HG02571 (cell line): ENCODE results near the gene STK32B.
"Not testable (repeated sequence)": the region's sequence is repeated elsewhere in the genome, so short reads cannot be mapped to it uniquely, and the experiment has no call there.

Source experiments
- ATAC-seq: cut with Tn5 transposase; IDR thresholded peaks from one replicate; pipeline ENCODE4 v1.9.1; 2021; ENCODE audit warnings: mild to moderate bottlenecking, moderate library complexity; ENCODE audit not compliant: unreplicated experiment

The STK32B gene

DNA sequence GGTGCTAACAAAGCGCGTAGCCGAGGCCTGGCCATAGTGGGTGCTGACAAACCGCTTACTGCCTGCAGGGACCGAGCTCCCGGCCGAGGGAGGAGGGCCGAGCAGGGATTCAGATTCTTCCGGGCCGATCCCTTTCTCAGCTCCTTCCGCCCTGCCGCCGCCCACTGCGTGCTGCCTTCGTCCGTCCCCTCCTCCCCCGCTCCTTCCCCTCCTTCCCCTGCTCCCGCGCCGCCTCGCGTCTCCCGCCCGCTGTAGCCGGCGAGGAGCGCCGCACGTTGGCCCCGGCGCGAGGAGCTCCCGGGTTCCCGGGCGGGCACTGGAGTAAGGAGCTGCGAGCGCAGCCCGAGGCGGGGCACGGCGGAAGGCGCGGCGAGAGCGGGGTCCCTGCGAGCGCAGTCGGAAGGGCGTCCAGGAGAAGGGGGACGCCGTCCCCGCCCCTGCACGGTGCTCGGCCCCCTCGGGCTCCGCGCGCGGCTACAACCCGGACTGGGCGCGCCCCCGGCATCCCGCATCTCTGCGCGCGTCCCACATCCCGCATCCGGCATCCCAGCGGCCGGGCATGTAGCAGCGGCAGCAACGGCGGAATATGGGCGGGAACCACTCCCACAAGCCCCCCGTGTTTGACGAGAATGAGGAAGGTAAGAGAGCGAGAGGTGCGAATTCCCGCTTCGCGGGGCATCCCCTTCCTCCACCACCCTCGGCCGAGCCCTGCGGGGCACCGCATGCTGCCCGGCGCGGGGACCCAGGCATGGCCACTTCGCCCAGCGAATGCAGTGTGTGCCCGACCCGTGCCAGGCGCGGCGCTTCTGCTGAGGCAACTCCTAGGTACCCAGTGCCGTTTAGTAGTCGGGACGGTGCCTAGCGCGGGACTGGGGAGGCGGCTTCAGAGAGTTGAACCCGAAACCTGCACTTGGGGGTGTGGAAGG lies at the start of gene STK32B:
STK32B (plus strand) TSS at position 203 of the 926 bp plus-strand sequence.
- no peak for ATAC-seq

DNA sequence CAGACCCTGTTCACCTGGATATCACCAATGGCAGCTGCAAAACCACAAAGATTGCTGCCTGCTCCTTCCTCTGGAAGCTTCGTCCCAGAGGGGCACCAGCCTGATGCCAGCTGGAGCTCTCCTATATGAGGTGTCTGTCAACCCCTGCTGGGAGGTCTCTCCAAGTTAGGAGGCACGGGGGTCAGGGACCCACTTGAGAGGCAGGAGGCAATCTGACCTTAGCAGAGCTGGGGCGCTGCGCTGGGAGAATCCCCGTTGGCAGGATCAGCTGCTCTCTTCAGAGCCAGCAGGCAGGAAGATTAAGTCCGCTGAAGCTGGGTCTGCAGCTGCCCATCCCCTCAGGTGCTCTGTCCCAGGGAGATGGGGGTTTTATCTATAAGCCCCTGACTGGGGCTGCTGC lies 49.6 kb upstream of the STK32B start:
- not testable (repeated sequence) for ATAC-seq

DNA sequence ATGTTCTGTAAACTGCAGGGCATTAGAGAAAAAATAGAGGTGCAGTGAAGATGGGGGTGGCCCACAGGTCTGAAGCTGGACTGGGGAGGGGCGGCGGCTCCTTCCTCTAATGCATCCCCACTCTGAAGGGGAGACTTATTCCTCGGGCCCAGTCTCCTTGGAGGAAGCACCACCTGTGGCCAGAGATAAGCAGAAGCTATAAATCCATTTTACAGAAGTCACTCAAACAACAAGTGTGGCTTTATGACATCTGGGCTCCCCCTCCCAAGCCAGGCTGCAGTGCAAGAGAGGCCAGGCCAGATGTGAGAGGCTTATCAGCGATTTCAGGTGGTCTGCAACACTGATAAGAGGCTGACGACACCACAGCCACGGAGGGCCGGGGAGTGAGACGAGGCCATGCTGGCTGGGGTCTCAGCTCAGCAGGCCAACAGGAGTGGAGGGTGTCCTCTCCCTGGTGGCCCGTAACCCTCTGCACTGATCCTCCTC lies 47.9 kb upstream of the STK32B start:
- no peak for ATAC-seq

DNA sequence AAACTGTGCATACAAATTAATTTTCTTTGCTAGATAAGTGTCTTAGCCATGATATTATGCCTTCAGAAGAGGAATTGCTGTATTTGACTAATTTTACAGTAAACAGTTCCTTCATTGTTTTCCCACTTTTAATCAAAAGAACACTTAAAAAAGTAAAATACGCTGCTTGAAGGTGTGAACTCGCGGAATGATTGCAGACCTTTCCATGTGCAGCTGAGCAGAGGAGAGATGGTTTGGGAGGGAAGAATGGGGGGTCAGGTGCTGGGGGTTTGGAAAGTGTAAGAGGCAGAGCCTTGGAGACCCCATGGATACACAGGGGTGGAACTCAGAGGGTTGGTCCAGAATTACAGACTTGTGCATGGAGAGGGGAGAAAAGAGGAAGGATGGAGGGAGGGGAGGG lies 47.4 kb upstream of the STK32B start:
- ATAC-seq: no peak

DNA sequence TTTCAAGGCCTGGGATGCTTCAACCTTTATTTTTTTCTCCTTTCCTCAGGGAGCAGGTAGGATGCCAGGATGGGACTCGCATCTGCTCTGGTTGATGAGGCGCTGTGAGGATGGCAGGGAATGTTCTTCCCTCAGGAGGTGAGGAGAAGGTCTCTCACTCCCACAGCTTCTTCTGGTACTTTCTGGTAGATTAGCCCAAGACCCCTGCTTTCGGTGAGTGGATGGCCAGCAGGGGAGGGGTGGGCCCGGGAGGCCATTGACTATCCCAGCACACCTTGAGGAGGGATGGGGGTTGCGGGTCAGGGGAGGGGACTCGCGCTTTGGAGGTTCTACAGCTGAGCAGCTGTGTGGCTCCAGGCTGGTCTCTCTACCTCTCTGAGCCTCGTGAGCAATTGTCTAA lies 46.8 kb upstream of the STK32B start:
- ATAC-seq: no peak

DNA sequence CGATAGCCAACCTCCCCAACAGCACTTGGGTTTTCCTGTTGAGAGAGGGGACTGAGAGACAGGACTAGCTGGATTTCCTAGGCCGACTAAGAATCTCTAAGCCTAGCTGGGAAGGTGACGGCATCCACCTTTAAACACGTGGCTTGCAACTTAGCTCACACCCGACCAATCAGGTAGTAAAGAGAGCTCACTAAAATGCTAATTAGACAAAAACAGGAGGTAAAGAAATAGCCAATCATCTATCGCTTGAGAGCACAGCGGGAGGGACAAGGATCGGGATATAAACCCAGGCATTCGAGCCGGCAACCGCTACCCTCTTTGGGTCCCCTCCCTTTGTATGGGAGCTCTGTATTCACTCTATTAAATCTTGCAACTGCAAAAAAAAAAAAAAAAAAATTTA lies 44.3 kb upstream of the STK32B start:
- ATAC-seq: not testable (repeated sequence)

DNA sequence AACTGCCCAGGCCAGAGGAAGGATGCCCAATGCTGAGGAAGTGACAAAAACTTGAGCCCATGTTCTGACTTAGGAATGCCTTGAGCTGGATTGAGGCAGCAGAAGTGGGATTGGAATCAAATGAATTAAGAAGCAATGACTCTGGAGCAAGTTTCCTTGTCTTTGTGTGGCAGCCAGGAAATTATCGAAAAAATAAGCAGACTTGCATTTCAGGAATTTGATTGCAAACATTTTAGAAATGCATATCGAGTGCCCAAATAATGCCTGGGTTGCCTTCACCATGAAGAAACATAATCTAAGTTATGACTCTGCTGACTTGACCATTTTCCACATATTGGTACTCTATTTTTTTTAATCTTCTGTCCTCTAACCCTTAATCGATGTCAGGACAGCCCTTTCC lies 41.5 kb upstream of the STK32B start:
- ATAC-seq: no peak

DNA sequence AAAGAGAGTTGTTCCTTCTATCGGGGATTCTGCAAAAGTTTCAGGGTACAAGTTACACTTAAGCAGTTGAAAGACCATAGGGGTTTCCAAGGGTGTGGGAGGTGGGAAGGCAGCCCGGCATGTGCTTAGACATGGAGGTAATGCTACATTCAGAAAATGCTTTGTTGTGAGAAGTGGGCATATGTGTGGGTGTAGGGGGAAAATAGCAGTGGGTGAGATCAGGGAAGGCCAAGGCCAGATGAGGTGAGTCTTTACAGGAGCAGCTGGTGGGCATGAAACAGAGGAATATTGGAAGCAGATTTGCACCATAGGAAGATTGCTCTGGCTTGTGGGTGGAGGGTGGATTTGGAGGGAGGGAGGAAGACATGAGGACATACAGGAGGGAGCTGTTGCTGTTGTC lies 40.3 kb upstream of the STK32B start:
- no peak for ATAC-seq

DNA sequence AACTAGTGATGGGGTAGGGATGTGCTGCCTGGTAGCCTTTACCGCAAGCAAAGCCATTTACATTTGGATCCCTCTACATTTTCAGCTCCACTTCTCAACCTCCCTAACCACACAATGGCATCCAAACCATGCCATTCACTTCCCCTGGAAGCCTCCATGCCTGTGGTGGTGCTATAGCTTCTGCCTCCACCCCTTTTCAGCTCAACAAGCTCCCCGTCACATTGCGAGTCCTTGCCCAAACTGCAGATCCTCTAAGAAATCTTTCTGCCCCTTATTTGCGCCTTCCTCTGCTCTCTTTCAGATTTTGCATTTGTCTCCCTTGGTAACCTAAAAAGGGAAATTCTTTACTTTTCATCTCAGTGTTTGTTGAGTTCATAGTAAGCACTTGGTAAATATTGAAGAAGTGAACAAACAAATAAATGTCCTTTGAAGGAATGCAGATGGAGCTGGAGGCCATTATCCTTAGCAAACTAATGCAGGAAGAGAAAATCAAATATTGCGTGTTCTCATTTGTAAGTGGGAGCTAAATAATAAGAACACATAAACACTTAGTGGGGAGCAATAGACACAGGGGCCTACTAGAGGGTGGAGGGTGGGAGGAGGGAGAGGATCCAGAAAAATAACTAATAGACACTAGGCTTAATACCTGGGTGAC lies 38.9 kb upstream of the STK32B start:
- no peak for ATAC-seq

DNA sequence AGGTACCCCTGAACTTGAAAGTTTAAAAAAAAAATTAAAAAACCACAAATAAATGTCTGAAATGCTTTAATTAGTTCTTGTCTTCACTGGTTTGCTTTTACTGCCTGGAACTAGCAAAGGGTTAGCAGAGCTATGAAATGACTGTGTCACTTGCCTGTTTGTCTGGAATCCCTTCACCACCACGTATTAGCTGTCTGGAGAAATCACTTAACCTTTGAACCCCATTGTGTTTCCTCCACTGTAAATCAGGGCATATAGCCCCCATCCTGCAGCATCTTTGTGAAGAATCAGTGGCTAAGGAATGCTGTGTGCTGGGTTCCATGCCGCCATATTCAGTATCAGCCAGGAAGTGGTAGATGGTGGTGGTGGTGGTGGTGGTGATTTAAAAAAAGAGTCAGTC lies 38.3 kb upstream of the STK32B start:
- no peak for ATAC-seq

DNA sequence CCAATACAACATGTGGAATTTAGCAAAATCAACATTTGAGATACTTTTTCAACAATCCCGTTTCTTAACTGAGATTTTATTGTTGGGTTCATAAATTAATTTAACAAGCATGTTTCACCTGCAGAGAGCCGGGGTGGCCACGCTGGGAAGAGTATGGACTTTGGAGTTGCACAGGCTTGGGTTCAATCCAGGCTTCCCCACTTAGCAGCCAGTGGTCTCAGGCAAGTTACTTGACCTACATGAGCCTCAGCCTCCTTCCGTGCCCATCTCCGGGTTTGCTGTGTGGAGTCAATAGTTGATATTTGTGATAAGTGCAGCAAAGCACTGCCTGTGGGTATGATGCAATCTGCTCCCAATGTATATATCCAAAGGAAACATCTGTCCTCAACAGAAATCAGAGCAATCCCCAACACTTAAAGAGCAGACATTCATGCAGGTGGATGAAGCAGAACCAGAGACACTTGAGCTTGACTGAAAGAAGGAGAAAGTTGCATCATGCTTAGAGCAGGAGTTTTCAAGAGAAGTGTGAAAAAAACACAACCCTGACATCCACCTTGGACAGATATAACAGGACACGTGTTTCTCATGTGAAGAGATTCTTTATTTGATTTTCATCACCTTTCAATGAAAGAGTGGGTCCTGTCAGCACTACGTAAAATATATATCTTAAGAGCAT lies 37.1 kb upstream of the STK32B start:
- ATAC-seq: no peak

DNA sequence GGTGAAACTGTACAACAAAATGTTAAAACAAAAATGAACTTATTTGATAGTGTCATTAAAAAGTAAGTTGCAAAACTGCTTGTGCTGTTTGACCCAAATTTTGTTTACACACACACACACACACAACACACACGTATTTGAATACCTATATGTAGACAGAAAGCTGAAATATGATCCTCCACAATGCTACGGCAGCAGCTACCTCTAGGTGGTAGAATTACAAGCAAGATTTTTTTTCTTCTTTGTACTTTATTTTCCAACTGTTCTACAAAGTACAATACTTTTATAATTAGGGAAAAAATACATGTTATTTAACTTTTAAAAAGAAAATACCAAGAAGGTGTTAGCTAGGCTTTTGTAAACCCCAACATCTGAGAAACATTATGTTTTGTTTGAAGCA lies 33.2 kb upstream of the STK32B start:
- ATAC-seq: no peak

DNA sequence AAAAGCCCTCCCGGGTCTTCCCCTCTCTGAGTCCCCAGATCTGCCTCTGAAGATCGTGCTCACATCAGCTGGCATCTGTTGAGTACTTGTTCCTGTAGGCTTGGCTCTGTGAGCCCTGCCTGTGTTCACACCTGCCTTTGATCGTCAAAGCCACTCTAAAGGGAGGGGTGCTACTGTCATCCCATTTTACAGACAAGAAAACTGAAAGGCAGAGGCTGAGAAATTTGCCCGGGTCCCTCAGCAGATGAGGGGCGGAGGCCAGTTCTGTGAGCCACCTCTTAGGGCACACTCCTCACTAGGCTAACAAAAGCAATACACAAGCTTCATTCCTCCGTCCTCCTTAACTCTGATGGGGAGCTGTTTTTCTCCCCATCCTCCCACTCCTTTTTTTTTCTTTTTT lies 32.7 kb upstream of the STK32B start:
- ATAC-seq: no peak

DNA sequence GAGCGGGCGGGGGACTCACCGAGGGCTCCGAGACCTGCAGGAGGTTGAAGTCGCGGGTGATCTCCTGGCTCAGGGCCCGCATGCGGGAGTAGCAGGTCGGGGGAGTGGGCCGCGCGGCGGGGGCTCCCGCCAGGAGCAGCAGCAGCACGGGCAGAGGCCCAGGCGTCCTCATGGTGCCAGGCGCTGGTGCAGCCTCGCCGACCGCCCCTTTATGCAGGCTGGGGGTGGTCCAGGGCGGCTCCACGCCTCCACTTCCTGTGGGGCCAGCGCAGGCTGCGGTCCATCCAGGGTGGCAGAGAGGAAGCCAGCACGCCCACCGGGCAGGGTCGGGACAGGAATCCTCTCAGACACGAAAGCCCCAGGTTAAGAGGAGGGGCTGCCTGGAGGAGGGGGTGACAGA lies 32.0 kb upstream of the STK32B start, which contains the start of gene CYTL1:
CYTL1 (minus strand) TSS at position 185 of the 400 bp plus-strand sequence; CDS start at position 172, 13 bp downstream.
- no peak for ATAC-seq

DNA sequence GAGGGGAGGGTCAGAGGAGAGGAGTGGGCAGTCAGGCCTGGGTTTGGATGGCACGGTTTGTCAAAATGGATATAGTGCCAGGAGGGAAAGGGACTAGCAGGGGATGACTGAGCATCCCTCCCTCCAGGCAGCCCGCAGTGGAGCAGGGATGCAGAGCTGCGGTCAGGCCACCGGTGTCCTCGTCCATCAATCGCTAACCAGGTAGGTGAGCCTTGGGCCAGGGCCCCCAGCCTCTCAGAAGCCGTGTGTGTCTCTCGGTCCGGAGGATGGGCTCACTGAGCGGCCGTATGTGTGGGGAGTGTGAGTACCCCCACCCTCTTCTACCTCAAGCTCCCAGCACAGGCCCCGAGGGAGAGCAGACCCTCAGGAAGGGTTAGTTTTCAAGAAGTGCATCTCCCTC lies 31.5 kb upstream of the STK32B start:
- ATAC-seq: no peak

DNA sequence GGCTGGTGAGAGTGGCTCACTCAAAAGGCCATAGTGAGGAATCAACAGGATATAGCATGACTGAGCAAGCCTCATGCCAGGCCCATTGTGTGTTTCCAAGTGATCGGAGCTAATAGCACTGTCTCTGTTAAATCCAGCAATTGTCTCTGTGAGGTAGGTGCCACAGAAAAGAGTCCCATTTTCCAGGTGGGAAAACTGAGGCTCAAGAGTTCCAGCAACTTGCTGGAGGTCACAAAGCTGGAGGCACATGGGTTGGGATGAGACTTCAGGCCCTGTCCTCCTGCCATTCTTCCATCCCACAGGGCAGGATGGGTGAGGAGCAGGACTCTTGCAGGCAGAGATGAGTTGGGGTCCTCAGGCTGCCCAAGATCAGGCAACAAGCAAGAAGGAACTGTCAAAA lies 30.9 kb upstream of the STK32B start:
- no peak for ATAC-seq

DNA sequence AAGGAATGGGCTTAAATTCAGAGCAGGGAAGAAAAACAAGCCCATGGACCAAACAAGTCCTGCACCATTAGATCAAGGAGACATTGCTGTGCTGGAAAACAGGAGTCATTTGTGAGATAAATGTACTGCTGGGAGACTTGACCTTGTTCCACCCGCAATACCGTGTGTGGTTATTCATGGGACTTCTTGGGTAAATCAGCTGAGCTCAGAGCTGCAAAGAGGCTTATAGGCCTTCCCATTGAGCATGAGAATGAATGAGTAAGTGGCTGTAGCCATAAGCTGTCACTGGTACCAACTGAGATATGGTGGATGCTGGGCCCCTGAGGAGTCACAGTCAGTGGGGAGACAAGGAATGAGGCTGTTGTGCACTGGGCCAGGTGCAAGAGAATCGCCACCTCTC lies 29.7 kb upstream of the STK32B start:
- no peak for ATAC-seq

DNA sequence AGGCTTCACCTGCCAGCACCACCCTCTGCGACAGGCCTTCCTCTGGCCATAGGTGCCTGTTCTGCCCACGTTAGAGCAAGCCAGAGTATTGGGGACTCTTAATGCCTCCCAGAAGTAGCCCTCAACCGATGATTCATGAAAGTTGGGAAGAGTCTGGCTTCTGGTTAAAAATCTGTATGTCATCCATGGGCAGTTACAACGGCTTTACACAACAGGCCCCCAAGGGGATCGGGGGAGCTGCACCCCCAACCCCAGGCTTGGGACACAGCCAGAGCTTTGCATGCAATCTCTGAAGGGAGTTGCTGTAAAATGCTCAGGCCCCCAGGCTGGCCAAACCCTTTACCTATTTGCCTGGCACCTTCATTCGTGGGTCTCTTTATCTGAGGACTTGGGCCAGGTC lies 26.6 kb upstream of the STK32B start:
- no peak for ATAC-seq

DNA sequence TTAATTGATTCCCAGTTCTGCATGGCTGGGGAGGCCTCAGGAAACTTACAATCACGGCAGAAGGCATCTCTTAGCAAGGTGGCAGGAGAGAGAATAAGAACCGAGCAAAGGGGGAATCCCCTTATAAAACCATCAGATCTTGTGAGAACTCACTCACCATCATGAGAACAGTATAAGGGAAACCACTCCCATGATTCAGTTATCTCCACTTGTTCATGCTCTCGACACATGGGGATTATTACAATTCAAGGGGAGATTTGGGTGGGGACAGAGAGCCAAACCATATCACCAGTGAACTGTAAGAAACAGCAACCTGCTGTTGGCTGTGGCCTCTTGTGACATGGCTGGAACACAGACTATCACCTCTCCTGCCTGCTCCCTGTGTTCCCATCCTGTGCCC lies 24.9 kb upstream of the STK32B start:
- ATAC-seq: no peak

DNA sequence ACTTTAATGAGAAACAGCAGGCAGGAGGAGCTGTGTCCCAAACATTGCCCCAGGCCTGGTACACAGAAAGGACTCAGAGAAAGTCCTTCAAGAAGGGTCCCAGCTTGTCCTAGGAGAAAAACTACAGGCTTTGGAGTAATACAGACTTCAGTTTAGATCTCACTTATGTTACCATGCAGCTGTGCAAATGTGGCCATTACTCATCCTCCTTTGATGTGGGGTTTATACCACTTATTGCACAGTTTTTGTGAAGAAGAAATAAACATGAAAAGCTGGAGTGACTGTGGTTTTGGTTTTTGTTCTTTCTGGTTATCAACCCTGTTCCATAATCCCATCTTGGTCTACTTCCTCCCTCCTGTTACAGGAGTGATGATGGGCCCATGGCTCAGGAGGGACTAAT lies 23.9 kb upstream of the STK32B start:
- no peak for ATAC-seq

DNA sequence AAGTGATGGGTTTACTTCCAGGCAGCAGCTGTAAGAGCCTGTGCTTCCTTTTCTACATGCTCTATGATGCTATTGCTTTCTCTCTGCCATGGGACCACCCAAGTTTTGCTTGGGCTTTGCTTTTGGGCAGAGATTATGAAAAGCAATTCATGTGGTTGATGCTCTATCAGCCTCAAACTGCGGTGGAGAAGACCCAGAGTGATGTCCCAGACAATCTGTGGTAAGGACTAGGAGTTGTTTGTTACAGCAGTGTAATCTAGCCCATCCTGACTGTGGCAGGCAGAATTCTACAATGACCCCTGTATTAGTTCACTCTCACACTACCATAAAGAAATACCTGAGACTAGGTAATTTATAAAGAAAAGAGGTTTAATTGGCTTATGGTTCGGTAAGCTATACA lies 22.8 kb upstream of the STK32B start:
- ATAC-seq: no peak

DNA sequence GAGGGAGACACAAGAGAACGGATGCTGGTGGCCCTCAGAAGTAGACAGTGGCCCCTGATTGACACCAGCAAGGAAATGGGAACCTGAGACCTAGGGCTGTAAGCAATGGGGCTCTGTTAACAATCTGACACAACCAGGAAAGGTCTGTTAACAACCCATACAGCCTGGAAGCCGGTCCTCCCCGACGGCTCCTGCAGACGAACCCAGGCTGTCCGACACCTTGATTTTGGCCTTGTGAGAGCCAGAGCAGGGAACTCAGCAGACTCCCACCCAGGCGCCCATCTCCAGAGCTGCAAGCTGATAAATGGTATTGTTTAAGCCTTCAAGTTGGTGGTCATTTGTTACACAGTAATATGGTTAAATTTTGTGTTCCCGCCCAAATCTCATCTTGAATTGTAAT lies 21.8 kb upstream of the STK32B start:
- ATAC-seq: no peak
